ENCODE data around the gene ARHGAP10.

Gene ARHGAP10

DNA sequence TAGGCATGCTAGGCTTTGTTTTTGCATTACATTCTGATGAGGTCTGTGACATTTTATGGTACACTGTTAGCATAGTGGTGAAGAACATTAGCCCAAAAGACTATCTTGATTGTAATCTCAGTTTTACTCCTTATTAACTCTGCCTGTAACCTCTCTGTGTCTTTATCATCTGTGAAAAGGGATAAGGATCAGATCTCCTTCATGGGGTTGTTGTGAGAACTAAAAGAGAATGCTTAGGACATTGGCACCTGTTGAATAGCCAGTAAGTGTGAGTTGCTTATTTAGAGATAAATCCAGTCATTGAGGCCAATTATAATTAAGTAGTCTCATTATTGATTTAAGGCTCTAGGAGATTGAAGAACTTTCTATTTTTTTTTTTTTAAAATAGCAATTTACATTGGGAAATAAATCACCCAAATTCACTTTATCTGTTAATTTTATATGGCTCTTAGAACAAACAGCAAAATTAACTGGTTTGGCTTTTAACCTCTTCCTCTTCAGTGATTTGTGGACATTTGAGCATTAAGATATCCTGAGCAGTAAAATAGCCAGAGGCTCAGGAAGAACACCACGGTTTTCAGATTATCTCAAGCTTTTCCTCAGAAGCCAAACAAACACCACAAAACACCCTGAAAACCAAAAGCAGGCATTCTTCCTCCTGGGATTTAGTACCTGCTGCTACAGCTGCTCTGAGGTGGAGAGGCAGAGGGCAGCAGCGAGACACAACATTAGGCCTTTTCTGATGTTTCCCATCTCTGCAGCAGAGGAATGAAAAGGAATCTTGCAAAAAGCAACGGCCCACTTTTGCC lies 192.9 kb downstream of the ARHGAP10 start:
- no peaks in the 10 kb centered on the region for H3K9me2 ChIP-seq (replicated peaks; ENCODE audit: control insufficient read depth, low read length)
- H3K79me2 ChIP-seq (ENCODE audit: control insufficient read depth, low read length) = no peaks in the 10 kb centered on the region
- H3K4me3 ChIP-seq (ENCODE audit: low read length) = no peak overlapping the region
- no peaks in the 10 kb centered on the region for H3K36me3 ChIP-seq (ENCODE audit: control insufficient read depth, low read length)
- H3F3A ChIP-seq (ENCODE audit: control insufficient read depth, insufficient read depth) = no peaks in the 10 kb centered on the region
- no peaks in the 10 kb centered on the region for H3K4me1 ChIP-seq (ENCODE audit: control insufficient read depth, low read length)
- no peak overlapping the region for H3K27ac ChIP-seq (ENCODE audit: low read depth, low read length)
- no peak overlapping the region for H3K4me2 ChIP-seq (ENCODE audit: low read length)
- TF ChIP-seq, protein P1, sequence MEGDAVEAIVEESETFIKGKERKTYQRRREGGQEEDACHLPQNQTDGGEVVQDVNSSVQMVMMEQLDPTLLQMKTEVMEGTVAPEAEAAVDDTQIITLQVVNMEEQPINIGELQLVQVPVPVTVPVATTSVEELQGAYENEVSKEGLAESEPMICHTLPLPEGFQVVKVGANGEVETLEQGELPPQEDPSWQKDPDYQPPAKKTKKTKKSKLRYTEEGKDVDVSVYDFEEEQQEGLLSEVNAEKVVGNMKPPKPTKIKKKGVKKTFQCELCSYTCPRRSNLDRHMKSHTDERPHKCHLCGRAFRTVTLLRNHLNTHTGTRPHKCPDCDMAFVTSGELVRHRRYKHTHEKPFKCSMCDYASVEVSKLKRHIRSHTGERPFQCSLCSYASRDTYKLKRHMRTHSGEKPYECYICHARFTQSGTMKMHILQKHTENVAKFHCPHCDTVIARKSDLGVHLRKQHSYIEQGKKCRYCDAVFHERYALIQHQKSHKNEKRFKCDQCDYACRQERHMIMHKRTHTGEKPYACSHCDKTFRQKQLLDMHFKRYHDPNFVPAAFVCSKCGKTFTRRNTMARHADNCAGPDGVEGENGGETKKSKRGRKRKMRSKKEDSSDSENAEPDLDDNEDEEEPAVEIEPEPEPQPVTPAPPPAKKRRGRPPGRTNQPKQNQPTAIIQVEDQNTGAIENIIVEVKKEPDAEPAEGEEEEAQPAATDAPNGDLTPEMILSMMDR (IDR thresholded peaks at IDR 0.05; ENCODE audit: low read depth, low read length, poor library complexity, severe bottlenecking) = no peak
- TF ChIP-seq EZH2phosphoT487 (IDR thresholded peaks at IDR 0.05; ENCODE audit: borderline replicate concordance, low read length) = no peak
- no peaks in the 10 kb centered on the region for H3K9me3 ChIP-seq (ENCODE audit: control insufficient read depth, insufficient read depth, low read length)
- no peaks in the 10 kb centered on the region for H4K20me1 ChIP-seq (ENCODE audit: control insufficient read depth, insufficient read depth, low read depth, low read length)
- no peaks in the 10 kb centered on the region for H3K27me3 ChIP-seq (ENCODE audit: control insufficient read depth, low read length)

DNA sequence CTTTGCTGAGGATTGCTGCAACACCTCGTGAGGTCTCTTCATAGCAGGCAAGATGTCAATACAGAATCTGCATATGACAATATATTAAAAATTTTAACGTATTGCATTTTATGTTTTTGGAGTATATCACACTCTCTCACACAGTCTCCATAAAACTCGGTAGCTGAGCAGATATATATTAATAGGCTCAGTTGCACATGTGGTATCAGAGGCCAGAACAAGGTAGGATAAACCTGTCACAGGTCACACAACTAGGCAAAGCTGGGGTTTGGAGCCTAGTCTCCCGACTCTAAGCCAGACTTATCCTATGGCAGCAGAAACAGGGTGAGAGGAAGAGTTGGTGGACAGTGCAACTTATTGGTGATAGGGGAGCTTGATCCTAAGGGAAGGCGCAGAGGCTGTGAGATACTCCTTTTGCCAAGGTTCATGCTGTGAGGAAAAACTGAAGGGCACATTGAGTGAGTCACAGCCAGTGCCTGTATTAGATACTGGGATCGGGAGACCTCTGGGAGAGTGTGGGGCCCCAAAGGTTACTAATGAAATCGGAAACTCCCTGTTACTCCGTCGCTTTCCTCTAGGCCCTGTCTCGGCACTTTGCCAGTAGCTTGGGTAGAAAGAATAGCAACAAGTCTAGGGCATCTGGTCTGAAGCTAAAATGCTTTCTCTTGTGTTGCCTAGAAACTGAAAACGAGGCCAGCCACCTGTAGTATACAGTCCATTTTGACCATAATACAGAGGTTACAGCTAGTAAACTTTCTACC lies 195.7 kb downstream of the ARHGAP10 start:
- Histone ChIP-seq H3K9me3 (ENCODE audit: control insufficient read depth, insufficient read depth, low read length) (no peaks in the 10 kb centered on the region), H4K20me1 (ENCODE audit: control insufficient read depth, insufficient read depth, low read depth, low read length) (no peaks in the 10 kb centered on the region), H3K27ac (ENCODE audit: low read depth, low read length) (no peak overlapping the region), H3K79me2 (ENCODE audit: control insufficient read depth, low read length) (no peaks in the 10 kb centered on the region), H3K4me1 (ENCODE audit: control insufficient read depth, low read length) (no peaks in the 10 kb centered on the region), H3K27me3 (ENCODE audit: control insufficient read depth, low read length) (no peaks in the 10 kb centered on the region), H3K4me3 (ENCODE audit: low read length) (no peak overlapping the region), H3K9me2 (replicated peaks; ENCODE audit: control insufficient read depth, low read length) (no peaks in the 10 kb centered on the region), H3K36me3 (ENCODE audit: control insufficient read depth, low read length) (no peaks in the 10 kb centered on the region), H3F3A (ENCODE audit: control insufficient read depth, insufficient read depth) (no peaks in the 10 kb centered on the region), H3K4me2 (ENCODE audit: low read length) (no peak overlapping the region)
- no peak for TF ChIP-seq EZH2phosphoT487 (IDR thresholded peaks at IDR 0.05; ENCODE audit: borderline replicate concordance, low read length)
- TF ChIP-seq, protein P1 (IDR thresholded peaks at IDR 0.05; ENCODE audit: low read depth, low read length, poor library complexity, severe bottlenecking) = no peak

DNA sequence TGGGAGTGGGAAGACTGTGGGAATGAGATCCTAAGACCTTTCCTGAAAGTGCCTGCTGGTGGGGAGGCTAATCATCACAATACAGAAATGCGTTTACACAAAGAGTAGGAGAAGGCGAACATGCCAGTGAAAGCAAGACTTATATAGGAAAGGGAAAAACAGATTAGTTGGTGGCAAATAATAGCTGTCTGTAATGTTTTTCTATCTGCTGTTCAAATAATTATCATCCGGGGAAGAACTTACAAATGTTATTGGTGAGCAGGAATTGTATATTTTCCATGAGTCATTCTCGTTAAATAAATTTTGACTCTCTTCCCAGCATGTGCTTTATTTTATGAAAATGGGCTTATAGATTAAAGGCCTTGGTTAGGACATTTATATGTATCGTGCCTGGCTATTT lies 196.5 kb downstream of the ARHGAP10 start:
- no peak overlapping the region for H3K27ac ChIP-seq (ENCODE audit: low read depth, low read length)
- no peaks in the 10 kb centered on the region for H3K79me2 ChIP-seq (ENCODE audit: control insufficient read depth, low read length)
- no peaks in the 10 kb centered on the region for H3K27me3 ChIP-seq (ENCODE audit: control insufficient read depth, low read length)
- H3K4me2 ChIP-seq (ENCODE audit: low read length) = no peak overlapping the region
- H3F3A ChIP-seq (ENCODE audit: control insufficient read depth, insufficient read depth) = no peaks in the 10 kb centered on the region
- H3K4me1 ChIP-seq (ENCODE audit: control insufficient read depth, low read length) = no peaks in the 10 kb centered on the region
- H3K9me3 ChIP-seq (ENCODE audit: control insufficient read depth, insufficient read depth, low read length) = no peaks in the 10 kb centered on the region
- H3K4me3 ChIP-seq (ENCODE audit: low read length) = no peak overlapping the region
- H4K20me1 ChIP-seq (ENCODE audit: control insufficient read depth, insufficient read depth, low read depth, low read length) = no peaks in the 10 kb centered on the region
- H3K9me2 ChIP-seq (replicated peaks; ENCODE audit: control insufficient read depth, low read length) = no peaks in the 10 kb centered on the region
- TF ChIP-seq, protein P1 (IDR thresholded peaks at IDR 0.05; ENCODE audit: low read depth, low read length, poor library complexity, severe bottlenecking) = no peak
- H3K36me3 ChIP-seq (ENCODE audit: control insufficient read depth, low read length) = no peaks in the 10 kb centered on the region
